Activated T-cell treated with anti-CD3 and anti-CD28 coated beads for 1 hour (primary cell): ENCODE measurements around the gene KCNN1.
"Not testable (repeated sequence)": the region's sequence is repeated elsewhere in the genome, so short reads cannot be mapped to it uniquely, and the experiment has no call there.

Experiments
- DNase-seq: peaks from one replicate; pipeline ENCODE4 v3.0.0-alpha.2; 2020; ENCODE audit warnings: low read depth

Gene KCNN1

DNA sequence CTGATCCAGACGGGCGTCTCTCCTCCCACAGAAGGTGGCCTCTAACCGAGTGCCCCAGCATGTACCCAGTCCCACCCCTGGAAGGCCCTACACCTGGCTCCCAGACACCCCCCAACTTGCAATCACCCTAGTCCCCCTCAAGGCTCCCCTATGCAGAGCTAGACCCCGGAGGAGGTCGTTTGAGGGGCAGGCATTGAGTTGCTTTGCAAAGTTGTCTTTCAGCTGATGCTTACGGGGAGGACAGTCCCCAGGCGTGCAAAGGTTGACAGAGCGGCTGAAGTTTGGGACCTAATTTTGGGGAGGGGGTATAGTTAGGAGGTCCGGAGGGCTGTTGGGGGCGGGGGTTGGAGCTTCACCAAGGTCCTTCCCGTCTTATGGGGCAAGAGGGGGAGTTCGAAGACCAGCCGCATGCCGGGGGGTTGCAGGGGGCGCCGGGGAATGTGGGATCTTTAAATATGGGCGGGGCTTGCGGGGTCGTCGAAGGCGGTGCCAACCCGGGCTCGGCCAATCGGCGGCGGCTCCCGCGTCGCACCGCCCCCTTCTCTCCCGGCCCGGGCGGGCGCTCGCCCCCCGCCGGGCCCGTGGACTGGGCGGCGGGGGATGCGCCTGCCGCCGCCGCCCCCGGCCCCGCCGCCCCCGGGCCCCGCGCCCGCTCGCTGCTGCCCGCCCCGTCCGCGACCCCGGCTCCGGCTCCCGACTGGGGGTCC, at the start of gene KCNN1:
KCNN1 (plus strand) TSS at position 558 of the 707 bp plus-strand sequence. CDS start 6,782 bp downstream, outside the sequence.
- DNase-seq = no peak

DNA sequence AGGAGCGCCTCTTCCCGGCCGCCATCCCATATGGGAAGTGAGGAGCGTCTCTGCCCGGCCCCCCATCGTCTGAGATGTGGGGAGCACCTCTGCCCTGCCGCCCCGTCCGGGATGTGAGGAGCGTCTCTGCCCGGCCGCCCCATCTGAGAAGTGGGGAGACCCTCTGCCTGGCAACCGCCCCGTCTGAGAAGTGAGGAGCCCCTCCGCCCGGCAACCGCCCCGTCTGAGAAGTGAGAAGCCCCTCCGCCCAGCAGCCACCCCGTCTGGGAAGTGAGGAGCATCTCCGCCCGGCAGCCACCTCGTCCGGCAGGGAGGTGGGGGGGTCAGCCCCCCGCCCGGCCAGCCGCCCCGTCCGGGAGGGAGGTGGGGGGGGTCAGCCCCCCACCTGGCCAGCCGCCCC, 48.8 kb upstream of the KCNN1 start:
- DNase-seq = not testable (repeated sequence)

DNA sequence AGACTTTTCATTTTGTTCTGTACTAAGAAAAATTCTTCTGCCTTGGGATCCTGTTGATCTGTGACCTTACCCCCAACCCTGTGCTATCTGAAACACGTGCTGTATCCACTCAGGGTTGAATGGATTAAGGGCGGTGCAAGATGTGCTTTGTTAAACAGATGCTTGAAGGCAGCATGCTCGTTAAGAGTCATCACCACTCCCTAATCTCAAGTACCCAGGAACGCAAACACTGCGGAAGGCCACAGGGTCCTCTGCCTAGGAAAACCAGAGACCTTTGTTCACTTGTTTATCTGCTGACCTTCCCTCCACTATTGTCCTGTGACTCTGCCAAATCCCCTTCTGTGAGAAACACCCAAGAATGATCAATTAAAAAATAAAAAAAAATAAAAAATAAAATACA, 47.8 kb upstream of the KCNN1 start:
- not testable (repeated sequence) for DNase-seq

DNA sequence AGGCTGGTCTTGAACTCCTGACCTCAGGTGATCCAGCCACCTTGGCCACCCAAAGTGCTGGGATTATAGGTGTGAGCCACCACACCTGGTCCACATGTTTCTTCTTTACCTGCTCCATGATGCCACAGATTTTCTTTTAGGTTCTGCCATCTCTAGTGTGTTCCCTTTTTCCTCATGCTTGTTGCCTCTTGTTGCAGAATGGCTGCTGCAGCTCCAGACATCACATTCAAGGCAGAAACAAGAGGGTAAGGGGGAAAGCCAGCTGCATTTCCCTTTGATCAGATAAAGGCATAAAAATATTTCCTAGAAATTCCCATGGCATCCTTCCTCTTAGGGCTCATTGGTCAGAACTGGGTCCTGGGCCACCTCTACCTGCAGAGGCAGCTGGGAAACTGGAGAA, 46.4 kb upstream of the KCNN1 start:
- no peak for DNase-seq

DNA sequence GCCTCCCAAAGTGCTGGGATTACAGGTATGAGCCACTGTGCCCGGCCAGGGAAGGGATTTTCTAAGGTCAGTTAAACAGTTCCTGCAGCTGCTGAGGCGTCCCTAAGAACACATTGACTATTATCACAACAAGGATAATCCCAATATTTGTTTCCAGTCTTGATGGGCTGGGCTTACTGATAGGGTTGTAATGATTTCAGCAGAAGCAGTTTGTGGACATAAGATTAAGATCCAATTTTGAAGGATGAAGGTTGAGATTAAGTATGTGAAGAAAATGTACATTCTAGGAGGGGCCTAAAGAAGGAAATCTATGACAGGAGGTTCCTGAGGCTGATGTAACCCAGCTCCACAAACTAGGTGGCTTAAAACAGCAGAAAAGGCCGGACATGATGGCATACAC, 44.8 kb upstream of the KCNN1 start:
- DNase-seq = no peak

DNA sequence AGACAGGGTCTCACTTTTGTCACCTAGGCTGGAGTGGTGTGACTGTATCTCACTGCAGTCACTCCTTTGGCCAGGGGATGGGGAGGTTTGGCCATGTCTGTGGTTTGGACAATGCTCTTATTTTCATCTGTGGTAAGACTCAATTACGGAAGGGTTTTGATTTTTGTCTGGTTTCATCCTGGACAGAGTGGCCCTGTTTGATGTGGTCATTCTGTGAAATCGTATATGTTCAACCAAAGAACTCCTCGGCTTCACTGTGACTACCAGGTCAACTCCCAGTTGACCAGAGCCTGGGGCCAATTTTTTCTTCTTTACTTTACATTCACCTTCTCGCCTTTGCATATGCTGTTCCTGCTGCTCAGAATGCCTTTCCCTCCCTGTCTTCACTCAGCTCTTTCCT, 40.9 kb upstream of the KCNN1 start:
- no peak for DNase-seq

DNA sequence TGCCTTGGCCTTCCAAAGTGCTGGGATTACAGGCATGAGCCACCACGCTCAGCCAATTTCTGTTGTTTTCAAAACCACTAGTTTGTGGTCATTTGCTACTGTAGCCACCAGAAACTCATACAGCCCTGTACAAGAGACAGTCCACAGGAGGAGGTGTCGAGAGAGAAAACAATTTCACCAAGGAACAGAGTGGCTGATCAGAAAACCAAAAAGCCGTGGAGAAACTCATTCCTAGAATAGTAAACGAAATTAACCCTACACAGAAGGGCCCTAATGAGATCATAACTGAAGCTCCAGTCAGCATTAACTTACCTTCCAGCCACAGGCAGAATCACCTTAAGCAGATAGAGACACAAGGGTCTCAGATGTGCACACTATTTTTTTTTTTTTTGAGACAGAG, 37.9 kb upstream of the KCNN1 start:
- DNase-seq = no peak

DNA sequence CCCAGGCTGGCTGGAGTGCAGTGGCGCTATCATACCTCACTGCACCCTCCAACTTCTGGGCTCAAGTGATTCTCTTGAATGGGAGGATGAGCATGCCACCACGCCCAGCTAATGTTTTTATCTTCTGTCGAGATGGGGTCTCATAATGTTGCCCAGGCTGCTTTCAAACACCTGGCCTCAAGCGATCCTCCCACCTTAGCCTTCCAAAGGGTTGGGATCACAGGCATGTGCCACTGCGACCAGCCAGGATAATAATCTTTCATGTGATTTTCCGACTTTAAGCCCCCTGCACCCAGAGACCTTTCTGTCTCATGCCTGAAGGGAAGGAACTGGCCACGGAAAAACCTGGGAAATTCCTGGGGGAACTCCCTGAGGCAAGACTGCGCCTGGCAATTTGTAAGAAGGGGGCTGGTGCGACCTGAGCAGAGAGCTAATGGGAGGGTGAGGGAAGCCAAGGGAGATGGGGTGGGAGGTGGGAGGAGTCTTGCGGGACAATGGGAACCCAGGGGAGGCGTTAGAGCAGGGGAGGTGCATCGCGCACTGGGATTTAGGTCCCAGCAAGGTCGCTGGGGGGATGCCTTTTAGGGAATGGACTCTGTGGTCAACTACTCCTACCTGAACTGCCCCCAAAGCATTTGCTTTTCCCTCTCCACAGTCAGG, 35.2 kb upstream of the KCNN1 start:
- DNase-seq = no peak

DNA sequence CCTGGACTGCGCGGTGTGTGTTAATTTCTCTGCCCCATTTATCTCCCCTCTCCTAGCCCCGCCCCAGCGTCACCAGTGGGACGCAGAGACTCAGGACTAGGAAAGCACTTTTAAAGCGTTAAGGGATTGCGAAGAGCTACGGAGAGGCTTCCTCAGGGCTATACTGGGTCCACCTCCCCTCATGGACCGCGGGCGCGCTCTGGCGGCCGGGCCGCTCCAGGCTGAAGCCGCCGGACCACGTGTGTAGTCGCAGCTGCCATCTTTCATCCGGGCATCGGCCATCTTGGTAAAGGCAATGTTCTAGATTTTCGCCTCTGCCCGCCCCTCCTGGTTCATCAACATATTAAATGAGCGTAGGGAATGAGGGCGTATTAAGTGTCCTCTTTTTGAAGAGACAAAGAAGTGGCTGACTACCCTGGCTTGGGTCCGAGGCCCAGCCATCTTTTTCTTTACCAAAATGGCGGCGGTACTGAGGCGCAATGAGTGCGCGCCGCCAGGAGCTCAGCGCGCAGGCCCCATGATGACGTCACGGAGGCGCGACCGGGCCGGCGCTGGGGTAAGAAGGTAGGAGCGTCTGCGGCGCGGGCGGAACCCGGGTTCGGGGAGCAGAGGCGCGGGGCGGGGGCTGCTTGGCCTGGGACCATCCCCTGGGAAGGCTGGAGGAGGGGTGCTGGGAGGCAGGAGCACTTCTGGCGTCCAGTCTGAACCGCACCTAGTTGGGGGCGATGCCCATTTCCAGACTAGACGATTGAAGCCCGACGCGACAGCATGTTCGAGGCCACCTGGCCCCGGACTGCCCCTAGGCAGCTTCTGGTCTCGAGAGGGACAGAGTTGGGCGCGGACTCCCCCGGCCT, 34.2 kb upstream of the KCNN1 start, which contains the start of gene CCDC124:
CCDC124 (plus strand) TSS at position 531 of the 854 bp plus-strand sequence. CDS start 3,406 bp downstream, outside the sequence.
- DNase-seq = peak; percentile 88

DNA sequence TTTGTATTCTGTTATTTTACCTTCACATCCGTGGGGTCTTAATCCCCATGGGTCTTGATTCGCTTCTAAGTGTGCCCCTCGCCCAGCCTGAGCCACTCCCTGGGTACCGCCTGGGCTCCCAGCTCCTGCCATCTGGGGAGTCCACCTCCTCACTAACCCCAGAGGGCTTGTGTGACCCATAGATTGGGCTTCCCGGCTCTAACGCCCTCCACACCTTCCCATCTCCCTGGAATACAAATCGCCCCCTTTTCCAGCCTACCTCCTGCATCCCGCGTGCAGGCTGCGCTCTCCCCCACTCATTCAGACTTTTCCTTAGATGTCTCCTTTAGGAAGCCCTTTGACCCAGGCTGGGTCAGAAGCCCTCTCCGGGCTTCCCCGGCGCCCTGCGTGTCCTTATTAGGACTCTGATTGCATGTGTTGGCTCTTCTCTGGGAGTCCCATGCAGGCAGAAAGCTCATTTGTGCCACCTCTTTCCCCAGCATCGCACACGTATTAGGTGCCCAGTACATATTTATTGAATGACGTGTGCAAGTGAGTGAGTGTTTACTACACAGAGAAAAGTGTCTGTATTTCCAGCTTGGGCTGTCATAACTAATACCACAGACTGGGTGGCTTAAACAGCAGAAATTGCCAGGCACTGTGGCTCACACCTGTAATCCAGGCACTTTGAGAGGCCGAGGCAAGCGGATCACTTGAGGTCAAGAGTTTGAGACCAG, 33.3 kb upstream of the KCNN1 start:
- no peak for DNase-seq

DNA sequence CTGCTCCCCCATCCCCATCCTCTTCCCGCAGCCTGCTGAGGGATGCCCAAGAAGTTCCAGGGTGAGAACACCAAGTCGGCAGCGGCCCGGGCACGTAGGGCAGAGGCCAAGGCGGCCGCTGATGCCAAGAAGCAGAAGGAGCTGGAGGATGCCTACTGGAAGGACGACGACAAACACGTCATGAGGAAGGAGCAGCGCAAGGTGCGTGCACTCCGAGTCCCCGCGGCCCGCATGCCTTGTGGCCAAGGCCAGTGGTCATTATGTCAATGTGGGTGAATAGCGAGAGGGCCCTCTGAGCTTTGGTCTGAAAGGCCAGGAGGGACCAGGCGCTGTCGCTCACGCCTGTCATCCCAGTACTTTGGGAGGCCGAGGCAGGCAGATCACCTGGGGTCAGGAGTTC, 30.5 kb upstream of the KCNN1 start:
- DNase-seq = no peak

DNA sequence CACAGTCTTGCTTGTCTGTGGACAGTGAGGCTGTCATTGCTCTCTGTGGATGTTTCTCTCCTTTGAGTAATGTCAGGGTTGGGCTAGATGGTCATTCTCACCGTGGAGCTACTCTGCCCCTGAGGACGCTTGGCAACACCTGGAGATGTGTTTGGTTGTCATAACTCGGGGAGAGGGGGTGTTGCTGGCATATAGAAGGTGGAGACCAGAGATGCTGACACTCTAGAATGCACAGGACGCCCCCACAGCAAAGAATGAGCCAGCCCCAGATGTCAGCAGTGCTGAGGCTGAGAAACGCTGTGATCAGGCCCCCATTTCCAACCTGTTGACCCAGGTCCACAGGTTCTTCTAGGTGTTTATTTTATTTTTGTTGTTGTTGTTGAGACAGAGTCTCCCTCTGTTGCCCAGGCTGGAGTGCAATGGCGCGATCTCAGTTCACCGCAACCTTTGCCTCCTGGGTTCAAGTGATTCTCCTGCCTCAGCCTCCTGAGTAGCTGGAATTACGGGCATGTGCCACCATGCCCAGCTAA, 29.5 kb upstream of the KCNN1 start:
- no peak for DNase-seq

DNA sequence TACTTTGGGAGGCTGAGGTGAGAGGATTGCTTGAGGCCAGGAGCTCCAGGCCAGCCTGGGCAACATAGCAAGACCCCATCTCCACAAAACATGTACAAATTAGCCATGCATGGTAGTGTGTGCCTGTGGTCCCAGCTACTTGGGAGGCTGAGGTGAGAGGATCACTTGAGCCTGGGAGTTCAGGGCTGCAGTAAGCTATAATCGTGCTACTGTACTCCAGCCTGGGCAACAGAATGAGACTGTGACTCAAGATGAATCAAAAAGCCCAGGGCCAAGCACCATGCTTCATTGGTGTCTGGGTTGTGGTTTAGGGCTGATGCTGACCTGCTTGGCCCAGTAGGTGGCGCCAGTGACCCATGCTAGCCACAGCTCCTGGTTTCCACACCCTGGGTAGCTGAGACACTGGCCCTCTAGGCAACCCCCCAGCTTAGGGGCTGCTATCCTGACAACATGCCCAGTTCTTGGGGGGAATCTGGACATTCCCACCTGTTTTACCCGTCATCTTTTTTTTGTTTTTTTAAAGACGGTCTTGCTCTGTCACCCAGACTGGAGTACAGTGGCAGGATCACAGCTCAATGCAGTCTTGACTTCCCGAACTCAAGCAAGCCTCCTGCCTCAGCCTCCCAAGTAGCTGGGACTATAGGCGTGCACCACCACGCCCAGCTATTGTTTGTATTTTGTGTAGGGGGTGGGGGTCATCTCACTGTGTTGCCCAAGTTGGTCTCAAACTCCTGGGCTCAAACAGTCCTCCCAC, 28.6 kb upstream of the KCNN1 start:
- peak; percentile 81 for DNase-seq

DNA sequence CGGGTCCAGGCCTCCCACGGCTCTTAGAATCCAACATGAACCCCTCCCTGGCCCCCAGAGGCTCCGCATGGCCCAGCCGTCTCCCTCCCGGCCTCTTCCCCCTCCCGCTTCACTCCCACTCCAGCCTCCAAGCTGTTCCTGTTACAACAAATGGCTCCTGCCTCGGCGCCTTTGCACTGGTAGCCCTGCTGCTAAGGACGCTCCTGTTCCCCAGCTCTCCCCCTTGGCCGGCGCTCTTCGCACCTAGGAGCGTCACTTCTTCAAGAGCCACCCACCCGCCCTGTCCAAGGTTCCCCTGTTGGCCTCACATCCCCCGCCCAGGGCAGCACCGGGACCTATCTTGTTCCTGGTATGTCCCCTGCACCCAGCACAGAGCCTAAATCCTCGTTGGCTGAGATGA, 24.7 kb upstream of the KCNN1 start:
- DNase-seq = no peak

DNA sequence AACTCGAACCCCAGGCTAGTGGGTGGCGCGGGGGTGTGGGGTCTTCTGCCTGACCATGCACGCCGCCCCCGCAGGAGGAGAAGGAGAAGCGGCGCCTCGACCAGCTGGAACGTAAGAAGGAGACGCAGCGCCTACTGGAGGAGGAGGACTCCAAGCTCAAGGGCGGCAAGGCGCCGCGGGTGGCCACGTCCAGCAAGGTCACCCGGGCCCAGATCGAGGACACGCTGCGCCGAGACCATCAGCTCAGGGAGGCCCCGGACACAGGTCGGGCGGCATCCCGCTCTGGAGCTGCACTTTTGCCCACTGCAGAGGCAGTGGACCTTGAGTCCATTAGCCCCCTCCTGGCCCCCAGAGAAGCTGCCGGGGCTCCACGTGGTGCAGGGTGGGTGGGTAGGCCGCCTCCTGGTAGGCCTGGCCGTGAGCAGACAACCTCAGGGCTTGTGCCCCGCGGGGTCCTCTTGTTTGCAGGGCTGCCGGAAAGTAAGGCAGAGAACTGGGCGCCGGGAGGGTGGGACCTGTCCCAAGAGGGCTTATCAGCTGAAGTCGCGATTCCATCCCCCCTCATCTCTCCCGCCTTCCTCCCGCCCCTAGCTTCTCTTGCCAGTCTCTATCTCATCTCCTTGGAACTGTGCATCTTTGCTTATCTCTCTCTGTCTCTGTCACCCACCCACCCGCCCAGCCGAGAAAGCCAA, 24.2 kb upstream of the KCNN1 start:
- DNase-seq = no peak

DNA sequence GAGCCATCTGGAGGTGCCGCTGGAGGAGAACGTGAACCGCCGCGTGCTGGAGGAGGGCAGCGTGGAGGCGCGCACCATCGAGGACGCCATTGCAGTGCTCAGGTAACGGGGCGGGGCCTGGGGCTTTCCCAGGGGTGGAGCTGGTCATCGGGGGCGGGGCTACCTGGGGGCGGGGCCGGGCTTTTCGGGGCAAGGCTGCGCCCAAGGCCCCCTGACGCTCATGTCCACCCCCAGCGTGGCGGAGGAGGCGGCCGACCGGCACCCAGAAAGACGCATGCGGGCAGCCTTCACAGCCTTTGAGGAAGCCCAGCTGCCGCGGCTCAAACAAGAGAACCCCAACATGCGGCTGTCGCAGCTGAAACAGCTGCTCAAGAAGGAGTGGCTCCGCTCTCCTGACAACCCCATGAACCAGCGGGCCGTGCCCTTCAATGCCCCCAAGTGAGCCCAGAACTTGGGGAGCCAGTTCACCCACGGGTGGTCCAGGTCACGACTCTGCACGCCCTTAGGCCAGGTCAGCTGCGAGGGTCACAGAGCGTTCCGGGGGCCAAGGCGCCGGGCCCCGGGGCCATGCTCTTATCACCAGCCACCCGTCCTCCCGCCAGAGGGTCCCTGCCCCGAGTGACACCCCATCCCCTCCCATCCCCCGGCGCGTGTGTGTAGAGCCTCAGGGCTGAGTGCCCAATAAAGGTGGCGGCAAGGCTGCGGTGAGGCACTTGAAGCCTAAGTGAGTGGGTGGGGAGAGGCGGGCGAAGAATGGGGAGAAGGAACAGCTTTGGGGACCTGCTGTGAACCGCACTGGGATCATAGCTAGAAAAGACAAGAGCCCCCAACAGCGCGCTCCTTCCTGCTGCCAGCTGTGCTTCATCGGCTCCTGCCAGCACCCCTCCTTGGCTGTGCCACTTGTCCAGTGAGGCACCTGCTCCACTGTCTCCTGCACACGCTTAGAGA, 23.4 kb upstream of the KCNN1 start:
- DNase-seq = no peak

DNA sequence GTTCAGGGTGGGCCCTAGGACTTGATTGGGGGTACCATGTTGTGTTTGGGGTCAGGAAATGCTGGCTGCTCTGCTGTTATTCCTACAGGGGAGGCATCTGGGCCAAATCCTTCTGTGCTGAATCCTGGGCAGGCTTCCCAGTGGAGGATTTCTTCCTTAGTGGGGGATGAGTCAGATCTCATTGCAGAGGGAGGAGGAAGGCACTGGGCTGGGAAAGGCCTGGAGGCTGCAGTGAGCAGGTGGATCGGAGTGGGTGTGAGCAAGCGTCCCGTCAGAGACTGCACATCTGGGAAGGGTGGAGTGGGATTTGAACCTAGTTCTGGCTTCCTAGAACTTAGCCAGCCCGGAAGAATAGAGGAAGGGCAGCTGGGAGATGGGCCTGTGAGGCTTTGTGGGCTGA, 22.6 kb upstream of the KCNN1 start:
- no peak for DNase-seq

DNA sequence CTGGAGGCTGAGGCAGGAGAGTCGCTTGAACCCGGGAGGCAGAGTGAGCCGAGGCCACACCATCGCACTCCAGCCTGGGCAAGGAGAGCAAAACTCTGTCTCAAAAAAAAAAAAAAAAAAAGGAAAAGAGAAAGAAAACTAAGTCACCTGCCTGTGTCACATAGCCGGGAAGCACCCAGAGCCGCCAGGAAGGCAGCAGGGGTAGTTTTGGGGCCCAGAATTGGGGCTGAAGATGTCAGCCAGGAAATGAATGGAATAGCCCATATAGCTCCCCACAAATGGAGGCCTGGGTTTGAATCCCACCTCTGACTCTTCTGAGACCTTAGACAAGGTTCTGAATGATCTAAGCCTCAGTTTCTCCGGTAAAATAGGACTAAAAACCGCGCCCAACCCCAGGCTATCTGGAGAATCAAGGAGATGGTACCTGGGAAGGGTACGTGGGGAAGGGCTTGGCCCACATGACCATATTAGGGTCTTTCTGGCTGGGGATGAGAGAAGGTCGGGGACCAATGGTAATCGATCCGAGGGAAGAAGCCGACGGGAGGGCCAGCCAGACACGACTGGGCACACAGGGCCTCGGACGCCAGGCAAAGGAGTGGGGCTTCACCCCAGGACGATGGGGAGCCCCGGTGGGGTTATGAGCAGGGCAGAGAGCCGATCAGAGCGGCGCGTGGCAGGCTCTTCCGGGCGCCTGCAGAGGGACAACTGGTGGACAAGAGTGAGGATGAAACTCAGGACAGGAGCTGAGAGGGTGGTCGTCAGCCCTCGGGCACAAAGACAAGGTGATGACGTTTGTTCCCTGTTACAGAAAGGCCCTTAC, 19.7 kb upstream of the KCNN1 start:
- DNase-seq = peak; percentile 27
